Measurements from ENCODE around the gene RRAS. TPM values are rescaled to one million over a fixed set of nuclear protein-coding genes. Genes with fewer than 3 reads are reported as not detected.
A peak's percentile ranks its signal among the peaks of the same experiment; 100 is the strongest.

RRAS gene
- total RNA-seq, 1 experiment from 2014 or later, result 72.7 TPM

GRCh38 chr19:49679771-49680413 is 39.9 kb upstream of the RRAS start:
- Histone ChIP-seq H3K36me3 (peaks cover 54% of the 10 kb centered on the region), H3K9me3 (no peaks in the 10 kb centered on the region), H3K4me3 (no peak overlapping the region), H3K27me3 (no peaks in the 10 kb centered on the region)
- no peak for DNase-seq

DNA sequence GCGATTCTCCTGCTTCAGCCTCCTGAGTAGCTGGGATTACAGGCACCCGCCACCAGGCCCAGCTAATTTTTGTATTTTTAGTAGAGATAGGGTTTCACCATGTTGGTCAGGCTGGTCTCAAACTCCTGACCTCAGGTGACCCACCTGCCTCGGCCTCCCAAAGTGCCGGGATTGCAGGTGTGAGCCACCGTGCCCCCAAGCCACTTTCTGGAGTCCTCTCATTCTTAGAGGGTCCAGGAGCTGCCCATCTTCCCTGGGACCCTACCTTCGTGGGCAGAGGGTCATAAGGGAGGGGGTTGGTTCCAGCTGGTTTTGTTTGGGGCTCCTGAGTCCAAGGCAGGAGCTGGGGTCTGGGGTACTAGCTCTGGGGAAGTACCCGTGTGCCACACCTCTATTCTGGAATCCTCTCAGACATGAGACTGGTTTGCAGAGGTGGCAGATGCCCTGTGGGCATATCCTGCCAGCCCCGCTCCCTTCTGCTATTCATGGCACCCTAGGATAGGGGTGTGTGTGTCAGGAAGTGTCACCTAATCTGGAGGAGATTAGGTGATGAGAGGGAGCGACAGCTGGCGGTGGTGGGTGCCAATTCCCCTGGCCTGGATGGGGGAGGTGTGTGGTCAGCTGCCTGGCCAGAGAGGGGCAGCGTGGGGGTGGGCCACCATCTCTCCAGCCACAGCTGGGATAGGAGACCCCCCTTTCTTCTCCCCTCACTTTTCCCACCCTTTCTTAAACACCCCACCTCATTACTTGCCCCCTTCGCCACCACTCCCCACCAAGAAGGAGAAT is 39.2 kb upstream of the RRAS start:
- Histone ChIP-seq H3K4me3 (peak overlapping the region; percentile 5; the same call in 1 of the 2 replicates), H3K36me3 (peaks cover 47% of the 10 kb centered on the region), H3K27me3 (no peaks in the 10 kb centered on the region), H3K9me3 (no peaks in the 10 kb centered on the region)
- no peak for DNase-seq

DNA sequence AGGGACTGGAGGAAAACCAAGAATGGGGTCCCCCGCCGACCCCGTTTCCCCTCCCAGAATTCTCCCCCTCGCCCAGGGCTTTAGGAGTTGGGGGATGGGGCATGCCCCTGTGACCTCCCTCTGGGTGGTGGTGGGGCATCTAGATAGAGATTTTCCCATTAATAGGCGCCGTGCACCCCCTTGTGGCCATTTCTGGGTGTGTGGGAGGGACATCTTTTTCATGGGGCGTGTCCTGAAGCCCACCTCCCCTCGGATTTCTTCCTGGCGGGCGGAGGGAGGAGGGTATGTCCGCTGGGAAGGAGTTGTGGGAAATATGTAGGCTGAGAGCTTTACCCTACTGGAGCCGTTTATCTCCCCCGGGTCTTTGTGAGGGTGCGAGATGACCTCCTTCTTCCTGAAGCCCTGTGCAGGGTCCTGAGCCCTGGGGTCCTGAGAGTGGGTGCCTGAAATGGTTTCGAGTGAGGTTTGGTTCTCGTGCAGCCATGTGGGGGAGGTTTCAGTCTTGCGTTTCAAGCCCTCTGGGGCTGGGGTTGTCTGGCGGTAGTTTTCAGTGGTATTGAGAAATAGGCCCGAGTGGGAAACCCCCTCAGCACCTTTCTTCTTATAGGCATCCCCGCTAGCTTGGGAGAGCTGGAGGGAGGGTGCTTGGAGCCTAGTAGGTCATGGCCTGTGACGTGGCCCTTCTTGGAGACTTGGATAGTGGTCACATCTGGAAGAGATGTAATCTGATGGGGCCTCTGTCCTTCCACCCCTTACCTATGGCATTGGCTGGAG is 38.1 kb upstream of the RRAS start:
- Histone ChIP-seq H3K27me3 (no peaks in the 10 kb centered on the region), H3K4me3 (peak overlapping the region; percentile 98), H3K36me3 (peaks cover 38% of the 10 kb centered on the region), H3K9me3 (no peaks in the 10 kb centered on the region)
- peak; percentile 73 for DNase-seq

DNA sequence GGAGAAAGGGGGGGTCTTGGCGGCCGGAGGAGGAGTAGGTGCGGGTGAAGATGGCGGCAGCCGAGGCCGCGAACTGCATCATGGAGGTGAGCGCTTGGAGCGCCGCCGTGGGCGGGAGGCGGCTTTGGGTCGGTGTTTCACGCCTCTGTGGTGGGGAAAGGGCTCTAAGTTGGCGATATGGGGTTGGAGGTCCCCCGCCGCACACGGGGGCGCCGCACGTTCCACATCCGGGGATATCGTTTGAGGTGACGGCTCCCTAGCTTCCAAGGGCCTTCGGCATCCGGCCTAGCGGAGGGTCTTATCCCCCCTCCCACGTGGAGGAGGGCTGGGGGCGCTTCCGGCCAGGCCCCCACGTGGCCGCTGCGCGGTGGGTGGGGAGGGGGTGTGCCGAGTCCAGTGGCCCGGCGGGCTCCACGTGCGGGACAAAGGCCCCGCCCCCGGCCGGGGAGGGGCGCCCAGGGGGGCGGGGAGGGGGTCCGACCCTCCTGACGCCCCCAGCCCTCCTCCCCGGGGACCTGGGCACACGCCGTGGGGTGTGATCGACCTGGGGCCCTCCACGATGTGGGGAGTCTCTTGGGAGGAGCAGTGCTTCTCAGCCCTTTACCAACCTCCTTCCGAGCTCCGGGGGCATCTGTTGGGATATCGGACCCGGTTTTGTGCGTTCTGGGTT is 37.4 kb upstream of the RRAS start, which contains the start of gene PRMT1:
PRMT1 (plus strand) TSS at position 41 of the 670 bp plus-strand sequence; CDS start at position 51, 10 bp downstream.
- peak; percentile 70 for DNase-seq

GRCh38 chr19:49676784-49677230 is 36.9 kb upstream of the RRAS start:
- peak; percentile 100 for DNase-seq
- H3K4me3 ChIP-seq, result peak overlapping the region; percentile 98
- H3K36me3 ChIP-seq, result peaks cover 32% of the 10 kb centered on the region
- no peaks in the 10 kb centered on the region for H3K9me3 ChIP-seq
- H3K27me3 ChIP-seq, result no peaks in the 10 kb centered on the region

More for the DNA sequence above, 37.4 kb upstream of the RRAS start, which contains the start of gene PRMT1:
- no peaks in the 10 kb centered on the region for H3K9me3 ChIP-seq
- H3K27me3 ChIP-seq, result no peaks in the 10 kb centered on the region
- H3K4me3 ChIP-seq, result peak within 1 kb of the TSS; percentile 98
- H3K36me3 ChIP-seq, result peaks cover 34% of the 10 kb centered on the region

DNA sequence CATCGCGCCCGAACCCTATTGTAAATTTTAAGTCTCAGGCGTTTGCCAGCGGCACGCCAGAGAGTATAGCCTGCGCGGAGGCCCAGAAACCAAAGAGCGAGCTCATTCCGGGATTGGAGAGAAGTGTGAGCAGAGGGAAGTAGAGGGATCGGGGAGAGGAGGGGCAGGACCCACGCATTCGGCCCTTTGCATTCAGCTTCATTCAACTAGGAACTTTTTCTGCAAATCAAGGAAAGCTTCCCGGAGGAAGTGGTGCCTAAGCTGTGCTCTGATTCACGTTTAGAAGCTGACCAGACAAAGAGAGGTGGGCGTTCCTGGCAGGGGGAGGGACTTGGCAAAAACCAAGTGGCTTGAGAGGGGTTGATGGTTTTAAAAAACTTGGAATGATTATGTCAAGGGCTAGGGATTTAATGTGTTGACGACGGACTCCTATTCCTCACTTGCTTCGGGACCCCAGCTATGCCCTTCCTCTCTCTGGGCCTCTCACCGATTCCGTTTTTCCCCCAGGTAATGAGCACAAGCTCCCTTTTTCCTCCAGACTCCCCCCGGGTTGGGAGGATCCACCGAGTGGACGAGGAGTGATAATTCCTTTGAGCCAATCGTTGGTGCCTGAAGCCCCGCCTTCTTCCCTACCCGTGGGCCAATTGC is 36.3 kb upstream of the RRAS start:
- H3K4me3 ChIP-seq, result peak overlapping the region; percentile 49
- DNase-seq, result peak; percentile 88
- no peaks in the 10 kb centered on the region for H3K9me3 ChIP-seq
- peaks cover 27% of the 10 kb centered on the region for H3K36me3 ChIP-seq
- H3K27me3 ChIP-seq, result no peaks in the 10 kb centered on the region

DNA sequence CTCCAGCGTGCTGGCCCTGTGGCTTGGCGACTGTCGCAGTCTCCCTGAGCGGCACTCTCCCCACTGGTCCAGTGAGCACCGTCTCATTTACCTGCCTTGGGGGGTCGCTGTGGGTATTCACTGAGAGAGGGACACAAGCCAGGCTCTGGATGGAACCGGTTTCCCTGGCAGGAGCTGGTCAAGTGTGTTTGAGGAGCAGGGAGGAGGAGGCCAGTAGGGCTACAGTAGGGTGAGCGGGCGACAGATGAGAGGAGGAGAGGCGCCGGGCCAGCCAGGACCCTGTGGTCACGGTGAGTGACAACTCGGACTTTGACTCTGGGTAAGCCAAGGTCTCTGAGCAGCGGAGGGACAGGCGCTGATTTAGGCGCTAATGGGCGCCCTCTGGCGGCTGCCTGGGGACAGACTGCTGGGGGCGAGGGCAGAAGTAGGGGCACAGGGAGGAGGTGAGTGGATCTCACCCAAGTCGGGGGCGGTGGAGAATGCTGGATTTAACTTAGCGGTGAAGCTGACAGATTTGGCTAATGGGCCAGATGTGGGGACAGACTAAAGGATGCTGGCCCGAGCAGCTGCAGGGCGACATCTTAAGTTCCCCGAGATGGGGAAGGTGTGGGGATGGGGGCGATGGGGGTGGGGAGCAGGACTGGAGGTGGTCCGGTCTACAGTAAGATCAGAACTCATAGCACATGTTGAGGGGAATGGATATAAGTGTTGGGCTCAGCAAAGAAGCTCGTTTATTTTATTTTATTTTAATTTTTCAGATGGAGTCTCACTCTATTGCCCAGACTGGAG is 32.4 kb upstream of the RRAS start:
- H3K4me3 ChIP-seq, result no peak overlapping the region
- peak; percentile 72 for DNase-seq

GRCh38 chr19:49669516-49669915 is 29.6 kb upstream of the RRAS start:
- H3K9me3 ChIP-seq, result no peaks in the 10 kb centered on the region
- peaks cover 29% of the 10 kb centered on the region for H3K36me3 ChIP-seq
- H3K27me3 ChIP-seq, result no peaks in the 10 kb centered on the region
- H3K4me3 ChIP-seq, result no peak overlapping the region
- no peak for DNase-seq

More for the DNA sequence above, 32.4 kb upstream of the RRAS start:
- Histone ChIP-seq H3K27me3 (no peaks in the 10 kb centered on the region), H3K9me3 (no peaks in the 10 kb centered on the region), H3K36me3 (peaks cover 29% of the 10 kb centered on the region)

DNA sequence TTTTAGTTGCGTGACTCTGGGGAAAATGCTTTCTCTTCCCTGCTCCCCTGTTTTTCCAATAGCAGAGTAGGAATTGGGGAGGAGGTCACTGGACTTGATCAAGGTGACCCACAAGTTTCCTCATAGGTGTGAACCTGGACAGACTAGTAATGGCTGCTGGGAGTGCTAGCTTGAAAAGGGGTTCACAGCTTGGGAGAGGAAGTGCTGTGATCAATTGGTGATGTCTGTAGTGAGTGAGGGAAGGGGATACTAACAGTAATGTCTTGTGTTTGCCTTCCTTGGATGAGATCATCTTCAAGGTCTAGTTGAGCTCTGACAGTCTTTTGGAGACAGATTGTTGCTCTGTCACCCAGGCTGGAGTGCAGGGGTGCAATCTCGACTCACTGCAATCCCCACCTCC is 27.5 kb upstream of the RRAS start:
- DNase-seq, result no peak

GRCh38 chr19:49666120-49666444 is 26.1 kb upstream of the RRAS start:
- no peak for DNase-seq
- H3K27me3 ChIP-seq, result no peaks in the 10 kb centered on the region
- peaks cover 35% of the 10 kb centered on the region for H3K36me3 ChIP-seq
- H3K9me3 ChIP-seq, result no peaks in the 10 kb centered on the region
- H3K4me3 ChIP-seq, result peak overlapping the region; percentile 90

More for the DNA sequence above, 27.5 kb upstream of the RRAS start:
- no peak overlapping the region; the same call in 1 of the 2 replicates for H3K4me3 ChIP-seq
- no peaks in the 10 kb centered on the region for H3K27me3 ChIP-seq
- H3K36me3 ChIP-seq, result peaks cover 28% of the 10 kb centered on the region
- H3K9me3 ChIP-seq, result no peaks in the 10 kb centered on the region

DNA sequence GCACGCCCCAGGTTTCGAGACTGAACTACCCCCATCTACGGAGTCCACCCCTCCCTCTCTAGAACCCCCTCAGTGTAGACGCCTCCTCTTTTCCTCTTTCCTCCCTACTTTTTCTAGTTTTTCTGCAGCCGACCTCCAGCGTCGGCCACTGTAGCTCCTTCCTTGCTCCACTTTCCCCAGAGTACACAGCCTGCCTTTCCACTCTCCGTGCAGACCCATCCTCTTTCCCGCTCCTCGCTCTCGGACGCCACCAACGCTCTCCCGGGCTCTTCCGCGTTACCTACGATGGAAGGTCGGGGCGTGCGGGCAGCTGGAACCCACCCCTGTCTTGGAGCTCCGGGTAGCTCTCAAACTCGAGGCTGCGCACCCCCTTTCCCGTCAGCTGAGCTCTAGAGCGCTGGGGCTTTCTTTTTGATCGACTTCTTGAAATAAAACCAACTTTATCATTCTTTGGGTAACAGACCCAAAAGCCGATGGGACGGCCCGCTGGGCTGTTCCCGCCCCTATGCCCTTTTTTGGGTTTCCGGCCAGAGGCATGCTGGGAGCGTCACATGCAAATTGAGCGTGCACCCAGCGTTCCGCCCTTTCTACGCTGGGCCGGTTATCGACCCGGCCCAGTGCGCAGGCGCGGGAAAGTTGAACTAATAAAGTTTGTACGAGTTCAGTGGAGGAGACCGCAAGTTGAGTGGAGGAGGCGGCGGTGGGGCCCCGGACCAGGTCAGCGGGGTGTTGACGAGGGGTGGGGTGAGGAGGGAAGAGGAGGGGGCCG is 25.6 kb upstream of the RRAS start, which contains the start of the genes BCL2L12 and IRF3:
BCL2L12 (plus strand) TSS at position 583 of the 769 bp plus-strand sequence. CDS start 760 bp downstream, outside the sequence.
IRF3 (minus strand) TSS at position 507 of the 769 bp plus-strand sequence. CDS start 1,019 bp downstream, outside the sequence.
- Histone ChIP-seq H3K36me3 (peaks cover 36% of the 10 kb centered on the region), H3K4me3 (peak within 1 kb of the TSS; percentile 90), H3K9me3 (no peaks in the 10 kb centered on the region), H3K27me3 (no peaks in the 10 kb centered on the region)
- peak; percentile 96 for DNase-seq

DNA sequence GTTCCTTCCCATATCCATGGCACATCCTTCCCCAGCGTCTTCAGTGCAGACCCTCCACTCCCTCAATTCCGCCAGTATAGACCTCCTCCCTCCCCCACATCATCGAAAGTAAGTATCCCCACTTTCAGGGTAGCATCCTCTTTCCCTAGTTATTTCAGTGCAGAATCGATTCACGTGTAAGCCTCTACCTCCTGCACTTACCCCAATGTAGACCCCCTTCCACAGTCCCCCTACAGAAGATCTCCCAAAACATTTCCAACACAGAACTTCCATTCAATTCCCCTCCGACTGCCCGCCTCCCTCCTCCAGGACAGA is 25.1 kb upstream of the RRAS start:
- Histone ChIP-seq H3K9me3 (no peaks in the 10 kb centered on the region), H3K4me3 (peak overlapping the region; percentile 90), H3K27me3 (no peaks in the 10 kb centered on the region), H3K36me3 (peaks cover 41% of the 10 kb centered on the region)
- DNase-seq, result no peak

DNA sequence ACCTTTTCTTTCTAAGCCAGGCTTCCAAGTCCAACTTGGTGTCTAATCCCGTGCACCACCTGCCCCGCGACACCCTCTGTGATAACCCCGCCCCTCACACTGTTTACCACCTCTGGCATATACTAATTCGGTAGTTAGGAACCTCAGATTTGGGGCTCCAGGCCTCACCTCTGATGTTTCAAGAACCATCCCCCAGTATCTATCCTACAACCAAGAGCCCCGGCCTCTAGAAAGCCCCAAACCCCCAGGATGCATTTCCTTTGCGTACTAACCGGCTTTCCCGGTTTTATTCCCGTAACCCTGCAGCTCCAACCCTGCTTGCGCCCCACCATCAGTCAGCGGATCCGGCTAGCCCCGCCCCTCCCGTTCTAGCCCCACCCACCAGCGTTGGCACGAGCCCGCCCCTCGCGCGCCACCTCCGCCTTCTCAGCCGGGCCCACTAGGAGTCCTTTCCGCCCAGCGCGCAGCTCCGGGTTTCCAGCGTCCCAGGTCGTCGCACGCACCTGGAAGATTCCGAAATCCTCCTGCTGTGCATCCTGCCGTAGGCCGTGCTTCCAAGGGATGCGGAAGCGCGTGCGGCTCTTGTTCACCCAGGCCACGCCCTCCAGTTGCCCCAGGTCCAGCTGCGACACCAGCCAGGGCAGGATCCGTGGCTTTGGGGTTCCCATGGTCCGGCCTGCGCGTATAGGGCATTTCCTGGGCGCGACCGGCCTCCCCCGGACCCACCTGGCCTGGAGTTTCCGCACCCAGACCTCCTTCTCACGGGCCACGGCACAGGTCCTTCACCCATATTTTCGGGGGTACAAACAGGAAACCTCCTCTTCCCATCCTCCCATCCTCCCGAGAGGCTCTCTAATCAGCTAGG is 24.5 kb upstream of the RRAS start:
- Histone ChIP-seq H3K27me3 (no peaks in the 10 kb centered on the region), H3K4me3 (peak overlapping the region; percentile 90), H3K9me3 (no peaks in the 10 kb centered on the region), H3K36me3 (peaks cover 47% of the 10 kb centered on the region)
- peak; percentile 88 for DNase-seq

DNA sequence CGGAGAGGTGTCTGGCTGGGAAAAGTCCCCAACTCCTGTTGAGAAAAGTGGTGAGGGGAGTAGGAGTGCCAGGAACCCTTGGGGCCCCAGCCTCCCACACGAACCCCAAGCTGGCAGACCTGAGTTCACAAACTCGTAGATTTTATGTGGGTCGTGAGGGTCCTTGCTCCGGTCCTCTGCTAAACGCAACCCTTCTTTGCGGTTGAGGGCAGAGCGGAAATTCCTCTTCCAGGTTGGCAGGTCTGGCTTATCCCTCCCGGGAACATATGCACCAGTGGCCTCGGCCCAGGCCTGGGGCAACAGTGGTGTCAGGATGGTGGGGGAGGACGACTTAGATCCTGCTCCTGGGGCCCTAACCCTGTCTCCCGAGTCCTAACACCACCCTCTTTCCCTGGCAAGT is 23.3 kb upstream of the RRAS start:
- H3K9me3 ChIP-seq, result no peaks in the 10 kb centered on the region
- H3K4me3 ChIP-seq, result no peak overlapping the region
- H3K36me3 ChIP-seq, result peaks cover 48% of the 10 kb centered on the region
- no peak for DNase-seq
- H3K27me3 ChIP-seq, result no peaks in the 10 kb centered on the region

Measured in MG63 (cell line).